ENCODE data around the gene MANSC1.

The MANSC1 gene

GRCh38 chr12:12333407-12334366 lies 16.4 kb downstream of the MANSC1 start:
- peaks cover 3 to 11% of the 10 kb centered on the region in 2 experiments for H3K4me1 ChIP-seq (ENCODE audit: control insufficient read depth in 1 of 2, insufficient read depth in 2 of 2, low read length in 2 of 2)
- WGBS (ENCODE audit: extremely low coverage, insufficient coverage, insufficient read length): no CpG with 5 or more reads among the region's 12 CpGs
- peaks cover 1% of the 10 kb centered on the region for H3K9me3 ChIP-seq (ENCODE audit: insufficient read depth, low read depth, low read length)
- no peak overlapping the region for H4K12ac ChIP-seq (ENCODE audit: low read depth, low read length)
- no peak for DNase-seq
- no peak overlapping the region for H3K4ac ChIP-seq (ENCODE audit: low read depth, low read length)
- H3K18ac ChIP-seq (ENCODE audit: low read length): no peak overlapping the region
- no peak overlapping the region for H4K8ac ChIP-seq (ENCODE audit: low read depth, low read length)
- no peak overlapping the region for H3K4me3 ChIP-seq (ENCODE audit: low read depth, low read length)
- H3K36me3 ChIP-seq (ENCODE audit: control insufficient read depth in 1 of 2, insufficient read depth in 2 of 2, low read length in 2 of 2): no peaks in the 10 kb centered on the region
- no peak overlapping the region for H2BK120ac ChIP-seq (ENCODE audit: insufficient read depth, low read length, poor library complexity)
- no peaks in the 10 kb centered on the region for H3K79me1 ChIP-seq (ENCODE audit: low read length)
- H3K4me2 ChIP-seq (ENCODE audit: low read length): no peak overlapping the region
- no peak overlapping the region for H2BK12ac ChIP-seq (ENCODE audit: low read length)
- no peak overlapping the region for H3K23ac ChIP-seq (ENCODE audit: low read length)
- no peak overlapping the region for H2AK5ac ChIP-seq (ENCODE audit: low read length)
- H3K79me2 ChIP-seq (ENCODE audit: control insufficient read depth, insufficient read depth, low read length, poor library complexity): no peaks in the 10 kb centered on the region
- no peak overlapping the region for H3K27ac ChIP-seq (ENCODE audit: low read depth, low read length)
- no peak overlapping the region for H2BK5ac ChIP-seq (ENCODE audit: low read depth, low read length, poor library complexity)
- no peak overlapping the region for H2AFZ ChIP-seq (ENCODE audit: insufficient read depth, low read length, poor library complexity)
- no peaks in the 10 kb centered on the region for H3K27me3 ChIP-seq (ENCODE audit: insufficient read depth, low read length)
- H3K9ac ChIP-seq (ENCODE audit: low read length): no peak overlapping the region
- H3K14ac ChIP-seq (ENCODE audit: low read length): no peak overlapping the region
- no peak overlapping the region for H4K91ac ChIP-seq (ENCODE audit: low read depth, low read length)

DNA sequence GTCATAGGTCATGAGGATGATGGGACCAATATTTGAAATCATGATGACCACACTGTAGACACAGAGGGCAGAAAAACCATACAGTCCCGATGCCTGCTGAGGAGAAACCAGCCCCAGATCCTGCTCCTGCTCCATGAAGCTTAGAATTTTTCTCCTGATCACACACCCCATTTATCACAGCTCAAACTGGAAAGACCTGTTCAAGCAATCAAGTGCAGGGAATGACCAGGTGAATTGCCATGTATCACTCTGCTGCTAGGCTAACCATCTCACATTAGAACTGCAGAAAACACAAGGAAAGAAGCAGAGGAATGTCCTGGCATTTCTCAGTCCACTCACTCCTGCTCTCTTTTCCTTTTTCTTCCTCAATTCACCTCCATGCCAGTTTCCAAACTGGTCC lies 18.1 kb downstream of the MANSC1 start:
- Histone ChIP-seq H3K4me1 (ENCODE audit: control insufficient read depth in 1 of 2, insufficient read depth in 2 of 2, low read length in 2 of 2) (peaks cover 3 to 11% of the 10 kb centered on the region in 2 experiments), H3K4me2 (ENCODE audit: low read length) (peak overlapping the region; percentile 20), H3K14ac (ENCODE audit: low read length) (no peak overlapping the region), H2BK12ac (ENCODE audit: low read length) (no peak overlapping the region), H3K23ac (ENCODE audit: low read length) (no peak overlapping the region), H2AFZ (ENCODE audit: insufficient read depth, low read length, poor library complexity) (no peak overlapping the region), H3K36me3 (ENCODE audit: control insufficient read depth in 1 of 2, insufficient read depth in 2 of 2, low read length in 2 of 2) (no peaks in the 10 kb centered on the region), H3K9ac (ENCODE audit: low read length) (no peak overlapping the region), H3K27ac (ENCODE audit: low read depth, low read length) (no peak overlapping the region), H3K79me1 (ENCODE audit: low read length) (no peaks in the 10 kb centered on the region), H3K18ac (ENCODE audit: low read length) (no peak overlapping the region), H3K4me3 (ENCODE audit: low read depth, low read length) (no peak overlapping the region), H3K9me3 (ENCODE audit: insufficient read depth, low read depth, low read length) (peaks cover 1% of the 10 kb centered on the region), H4K12ac (ENCODE audit: low read depth, low read length) (no peak overlapping the region), H4K91ac (ENCODE audit: low read depth, low read length) (no peak overlapping the region), H3K79me2 (ENCODE audit: control insufficient read depth, insufficient read depth, low read length, poor library complexity) (no peaks in the 10 kb centered on the region), H3K4ac (ENCODE audit: low read depth, low read length) (no peak overlapping the region), H3K27me3 (ENCODE audit: insufficient read depth, low read length) (no peaks in the 10 kb centered on the region), H2BK5ac (ENCODE audit: low read depth, low read length, poor library complexity) (no peak overlapping the region), H2AK5ac (ENCODE audit: low read length) (no peak overlapping the region), H4K8ac (ENCODE audit: low read depth, low read length) (no peak overlapping the region), H2BK120ac (ENCODE audit: insufficient read depth, low read length, poor library complexity) (no peak overlapping the region)
- peak; percentile 20 to 63 for DNase-seq
- WGBS (ENCODE audit: extremely low coverage, insufficient coverage, insufficient read length): no CpG with 5 or more reads among the region's 1 CpG

- Histone ChIP-seq H2BK12ac (ENCODE audit: low read length) (no peak overlapping the region), H2BK5ac (ENCODE audit: low read depth, low read length, poor library complexity) (no peak overlapping the region), H2AFZ (ENCODE audit: insufficient read depth, low read length, poor library complexity) (no peak overlapping the region), H3K27ac (ENCODE audit: low read depth, low read length) (peak overlapping the region; percentile 5), H3K18ac (ENCODE audit: low read length) (no peak overlapping the region), H3K36me3 (ENCODE audit: control insufficient read depth in 1 of 2, insufficient read depth in 2 of 2, low read length in 2 of 2) (no peaks in the 10 kb centered on the region), H2AK5ac (ENCODE audit: low read length) (no peak overlapping the region), H3K27me3 (ENCODE audit: insufficient read depth, low read length) (no peaks in the 10 kb centered on the region), H4K91ac (ENCODE audit: low read depth, low read length) (no peak overlapping the region), H3K4me3 (ENCODE audit: low read depth, low read length) (no peak overlapping the region), H3K79me1 (ENCODE audit: low read length) (no peaks in the 10 kb centered on the region), H3K23ac (ENCODE audit: low read length) (no peak overlapping the region), H3K4me1 (ENCODE audit: control insufficient read depth in 1 of 2, insufficient read depth in 2 of 2, low read length in 2 of 2) (peaks cover 3 to 11% of the 10 kb centered on the region in 2 experiments), H3K4me2 (ENCODE audit: low read length) (peak overlapping the region; percentile 20), H3K4ac (ENCODE audit: low read depth, low read length) (no peak overlapping the region), H3K14ac (ENCODE audit: low read length) (no peak overlapping the region), H4K12ac (ENCODE audit: low read depth, low read length) (no peak overlapping the region), H3K9ac (ENCODE audit: low read length) (no peak overlapping the region), H2BK120ac (ENCODE audit: insufficient read depth, low read length, poor library complexity) (no peak overlapping the region), H3K79me2 (ENCODE audit: control insufficient read depth, insufficient read depth, low read length, poor library complexity) (no peaks in the 10 kb centered on the region), H4K8ac (ENCODE audit: low read depth, low read length) (no peak overlapping the region), H3K9me3 (ENCODE audit: insufficient read depth, low read depth, low read length) (peaks cover 1% of the 10 kb centered on the region)
- WGBS (ENCODE audit: extremely low coverage, insufficient coverage, insufficient read length): no CpG with 5 or more reads among the region's 7 CpGs
- DNase-seq: no peak
These were observed 18.7 kb downstream of the MANSC1 start for GRCh38 chr12:12331244-12331771.

- no peak overlapping the region for H4K8ac ChIP-seq (ENCODE audit: low read depth, low read length)
- no peak overlapping the region for H3K4me2 ChIP-seq (ENCODE audit: low read length)
- H2AFZ ChIP-seq (ENCODE audit: insufficient read depth, low read length, poor library complexity): no peak overlapping the region
- WGBS (ENCODE audit: extremely low coverage, insufficient coverage, insufficient read length): no CpG with 5 or more reads among the region's 1 CpG
- no peaks in the 10 kb centered on the region for H3K36me3 ChIP-seq (ENCODE audit: control insufficient read depth in 1 of 2, insufficient read depth in 2 of 2, low read length in 2 of 2)
- H2BK120ac ChIP-seq (ENCODE audit: insufficient read depth, low read length, poor library complexity): no peak overlapping the region
- H3K27ac ChIP-seq (ENCODE audit: low read depth, low read length): no peak overlapping the region
- H3K79me1 ChIP-seq (ENCODE audit: low read length): no peaks in the 10 kb centered on the region
- no peaks in the 10 kb centered on the region for H3K9me3 ChIP-seq (ENCODE audit: insufficient read depth, low read depth, low read length)
- no peak overlapping the region for H4K12ac ChIP-seq (ENCODE audit: low read depth, low read length)
- H3K9ac ChIP-seq (ENCODE audit: low read length): no peak overlapping the region
- peaks cover 3 to 11% of the 10 kb centered on the region in 2 experiments for H3K4me1 ChIP-seq (ENCODE audit: control insufficient read depth in 1 of 2, insufficient read depth in 2 of 2, low read length in 2 of 2)
- H3K14ac ChIP-seq (ENCODE audit: low read length): no peak overlapping the region
- no peak overlapping the region for H3K4ac ChIP-seq (ENCODE audit: low read depth, low read length)
- H2AK5ac ChIP-seq (ENCODE audit: low read length): no peak overlapping the region
- no peak overlapping the region for H2BK12ac ChIP-seq (ENCODE audit: low read length)
- no peak overlapping the region for H2BK5ac ChIP-seq (ENCODE audit: low read depth, low read length, poor library complexity)
- H3K23ac ChIP-seq (ENCODE audit: low read length): no peak overlapping the region
- H3K79me2 ChIP-seq (ENCODE audit: control insufficient read depth, insufficient read depth, low read length, poor library complexity): no peaks in the 10 kb centered on the region
- H3K4me3 ChIP-seq (ENCODE audit: low read depth, low read length): no peak overlapping the region
- DNase-seq: peak in 1 of 2 donors; percentile 82
- no peaks in the 10 kb centered on the region for H3K27me3 ChIP-seq (ENCODE audit: insufficient read depth, low read length)
- no peak overlapping the region for H3K18ac ChIP-seq (ENCODE audit: low read length)
- H4K91ac ChIP-seq (ENCODE audit: low read depth, low read length): no peak overlapping the region
These were observed 22.2 kb downstream of the MANSC1 start for GRCh38 chr12:12327802-12328201.
